GM23248 (cell line): ENCODE results near the gene PLPPR4. TPM values are rescaled to one million over a fixed set of nuclear protein-coding genes. Genes with fewer than 3 reads are reported as not detected.

Experiments used
- DNase-seq: peaks from one replicate; pipeline ENCODE4 v3.0.0-alpha.2; 2015
- H2AFZ ChIP-seq: fragments of 200-600 bp; sonication (generic); 2 replicates; pipeline ENCODE4 v1.6.1; 2016; ENCODE audit warnings: antibody characterized with exemption
- H3F3A ChIP-seq: fragments of 200-600 bp; sonication (generic); 2 replicates; pipeline ENCODE4 v1.6.1; 2016; ENCODE audit warnings: mild to moderate bottlenecking, antibody characterized with exemption, mixed run types; ENCODE audit not compliant: insufficient read depth
- H3K27ac ChIP-seq: fragments of 200-600 bp; sonication (generic); 2 replicates; pipeline ENCODE4 v1.5.1; 2016; ENCODE audit warnings: mild to moderate bottlenecking
- H3K27me3 ChIP-seq: fragments of 200-600 bp; sonication (generic); replicated peaks from 2 replicates; pipeline ENCODE4 v1.6.1; 2016; ENCODE audit warnings: mild to moderate bottlenecking; ENCODE audit not compliant: insufficient read depth
- H3K36me3 ChIP-seq: fragments of 200-600 bp; sonication (generic); 2 replicates; pipeline ENCODE4 v1.6.1; 2016; ENCODE audit warnings: low read depth, mild to moderate bottlenecking
- H3K4me1 ChIP-seq: fragments of 200-600 bp; sonication (generic); 2 replicates; pipeline ENCODE4 v1.6.1; 2016; ENCODE audit warnings: mild to moderate bottlenecking; ENCODE audit not compliant: insufficient read depth
- H3K4me2 ChIP-seq: fragments of 200-600 bp; sonication (generic); one replicate; pipeline ENCODE4 v1.6.1; 2016; ENCODE audit warnings: mild to moderate bottlenecking; ENCODE audit not compliant: unreplicated experiment
- H3K4me3 ChIP-seq: fragments of 200-600 bp; sonication (generic); 2 replicates; pipeline ENCODE4 v1.5.1; 2016; ENCODE audit warnings: mild to moderate bottlenecking
- H3K79me2 ChIP-seq: fragments of 200-600 bp; sonication (generic); 2 replicates; pipeline ENCODE4 v1.6.1; 2016; ENCODE audit warnings: mild to moderate bottlenecking; ENCODE audit not compliant: insufficient read depth
- H3K9ac ChIP-seq: fragments of 200-600 bp; sonication (generic); 2 replicates; pipeline ENCODE4 v1.6.1; 2016; ENCODE audit warnings: mild to moderate bottlenecking
- H3K9me2 ChIP-seq: fragments of 200-600 bp; sonication (generic); 2 replicates; pipeline ENCODE4 v1.6.1; 2016; ENCODE audit warnings: mixed run types, mild to moderate bottlenecking, moderate library complexity; ENCODE audit not compliant: insufficient read depth
- H3K9me3 ChIP-seq: fragments of 200-600 bp; sonication (generic); one replicate; pipeline ENCODE4 v1.6.1; 2017; ENCODE audit warnings: low read depth
- H4K20me1 ChIP-seq: fragments of 200-600 bp; sonication (generic); 2 replicates; pipeline ENCODE4 v1.6.0; 2016; ENCODE audit not compliant: insufficient read depth
- EZH2 ChIP-seq: fragments of 200-600 bp; sonication (generic); IDR thresholded peaks from 2 replicates; pipeline ENCODE4 v1.6.1; 2018; ENCODE audit warnings: antibody characterized with exemption, mild to moderate bottlenecking; ENCODE audit not compliant: insufficient read depth, poor library complexity, severe bottlenecking
- EZH2phosphoT487 ChIP-seq: fragments of 200-600 bp; sonication (generic); IDR thresholded peaks from 2 replicates; pipeline ENCODE4 v1.6.1; 2018; ENCODE audit warnings: antibody characterized with exemption, moderate library complexity, mild to moderate bottlenecking, low read depth; ENCODE audit not compliant: insufficient read depth
- WGBS, 2 experiments: methylation state at CpG; one replicate each; pipeline ENCODE4 v1.1.6; 2015 to 2017; ENCODE audit warnings: low lambda C conversion rate in 2 of 2, low coverage in 1 of 2; ENCODE audit errors: missing lambda C conversion rate in 2 of 2; 5-methylcytosine and 5-hydroxymethylcytosine counted together
- in situ Hi-C: fragments of 300-500 bp; cut with MboI; formaldehyde crosslinking; loops from 2 replicates; pipeline ENCODE4 v1.15.0; 2020
- polyA plus RNA-seq: library from polyadenylated mRNA; unstranded; fragments of >200 nt; fragmentation: Nextera tagmentation; extraction: Ambion mirVana; gene quantifications from 2 replicates; pipeline ENCODE4 v1.2.1, GENCODE V29; 2016
- total RNA-seq: library from RNA; depleted of rRNA; stranded (reverse); fragments of >200 nt; shearing (Covaris generic); gene quantifications from 2 replicates; pipeline ENCODE4 v1.2.3, GENCODE V29; 2014

Gene PLPPR4
- total and polyA plus RNA-seq, 2 experiments from 2014 or later = 0.79 to 1.7 TPM

DNA sequence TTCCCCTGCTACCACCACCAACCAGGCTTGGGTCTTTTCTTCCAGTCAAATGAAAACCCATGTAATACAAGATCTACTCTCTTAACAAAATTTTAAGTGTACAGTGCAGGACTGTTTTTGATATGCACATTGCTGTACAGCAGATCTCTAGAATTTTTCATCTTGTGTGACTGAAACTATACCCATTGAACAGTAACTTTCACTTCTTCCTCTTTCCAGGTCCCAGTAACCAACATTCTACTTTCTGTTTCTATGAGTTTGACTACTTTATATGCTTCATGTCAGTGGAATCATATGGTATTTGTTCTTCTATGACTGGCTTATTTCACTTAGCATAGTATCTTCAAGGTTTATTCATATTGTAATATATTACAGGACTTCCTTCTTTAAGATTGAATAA, 45.3 kb upstream of the PLPPR4 start:
- H4K20me1 ChIP-seq = no peaks in the 10 kb centered on the region
- H3K79me2 ChIP-seq = no peaks in the 10 kb centered on the region
- no peak overlapping the region for H3K27ac ChIP-seq
- no peak overlapping the region for H3K4me2 ChIP-seq
- no peaks in the 10 kb centered on the region for H3K9me2 ChIP-seq
- no peak overlapping the region for H3K4me3 ChIP-seq
- H3K9me3 ChIP-seq = peaks cover 7% of the 10 kb centered on the region
- H2AFZ ChIP-seq = no peak overlapping the region
- H3K9ac ChIP-seq = no peak overlapping the region
- H3K27me3 ChIP-seq = 0 out of 2 replicates have a peak, but pooled peaks cover 4% of the 10 kb centered on the region
- in situ Hi-C loops = no loop called here
- TF ChIP-seq EZH2phosphoT487 (no peak), EZH2 (no peak)
- no peak for DNase-seq
- no peaks in the 10 kb centered on the region for H3K4me1 ChIP-seq
- H3K36me3 ChIP-seq = no peaks in the 10 kb centered on the region
- H3F3A ChIP-seq = no peaks in the 10 kb centered on the region

DNA sequence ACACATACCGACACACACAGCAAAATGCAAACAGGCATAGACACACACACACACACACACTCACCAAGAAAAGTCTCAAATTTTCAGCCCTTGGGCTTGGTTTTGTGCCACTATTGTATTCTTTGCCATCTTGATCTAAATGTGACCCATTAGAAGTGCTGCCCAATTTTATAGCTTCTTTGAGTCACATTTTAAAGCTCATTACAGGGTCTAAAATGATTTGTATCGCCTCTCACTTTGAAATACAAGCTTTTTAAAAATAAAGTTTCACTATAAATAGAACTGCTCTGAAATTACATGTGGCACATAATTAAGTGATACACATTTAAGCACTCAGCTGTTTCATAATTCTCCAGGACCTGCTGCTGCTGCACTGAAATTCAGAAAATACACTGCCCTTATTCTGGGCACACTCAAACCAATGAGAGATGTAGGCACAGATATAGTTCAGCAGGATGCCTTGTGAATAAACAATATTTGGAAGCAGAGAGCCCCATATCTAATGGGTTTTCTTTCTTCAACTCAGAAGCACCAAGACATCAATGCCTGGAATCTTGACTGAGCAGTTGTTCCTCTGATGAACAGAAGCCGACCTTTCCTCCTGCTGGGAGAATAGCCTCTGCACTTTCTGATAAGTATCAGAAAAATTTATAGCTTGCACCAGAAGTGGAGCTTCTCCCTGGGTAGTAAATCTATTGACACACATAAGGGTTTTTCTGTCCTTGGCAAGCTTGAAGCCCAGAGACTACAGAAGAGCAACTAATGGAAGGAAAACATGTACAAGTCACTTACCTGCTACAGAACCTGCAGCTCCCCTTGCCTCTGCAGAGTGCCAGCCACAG, 37.0 kb upstream of the PLPPR4 start:
- no peak overlapping the region for H3K27ac ChIP-seq
- no peaks in the 10 kb centered on the region for H3K9me2 ChIP-seq
- H2AFZ ChIP-seq = no peak overlapping the region
- no peaks in the 10 kb centered on the region for H3F3A ChIP-seq
- no peaks in the 10 kb centered on the region for H3K36me3 ChIP-seq
- in situ Hi-C loops = no loop called here
- no peaks in the 10 kb centered on the region for H3K79me2 ChIP-seq
- 36 to 45% methylated on average over 3 of the region's 3 CpGs for WGBS, 2 experiments
- no peak overlapping the region for H3K4me2 ChIP-seq
- TF ChIP-seq EZH2phosphoT487 (no peak), EZH2 (no peak)
- DNase-seq = no peak
- no peak overlapping the region for H3K4me3 ChIP-seq
- H3K4me1 ChIP-seq = no peaks in the 10 kb centered on the region
- H3K27me3 ChIP-seq = 0 out of 2 replicates have a peak, but pooled peaks cover 2% of the 10 kb centered on the region
- no peaks in the 10 kb centered on the region for H4K20me1 ChIP-seq
- H3K9me3 ChIP-seq = no peaks in the 10 kb centered on the region
- no peak overlapping the region for H3K9ac ChIP-seq

DNA sequence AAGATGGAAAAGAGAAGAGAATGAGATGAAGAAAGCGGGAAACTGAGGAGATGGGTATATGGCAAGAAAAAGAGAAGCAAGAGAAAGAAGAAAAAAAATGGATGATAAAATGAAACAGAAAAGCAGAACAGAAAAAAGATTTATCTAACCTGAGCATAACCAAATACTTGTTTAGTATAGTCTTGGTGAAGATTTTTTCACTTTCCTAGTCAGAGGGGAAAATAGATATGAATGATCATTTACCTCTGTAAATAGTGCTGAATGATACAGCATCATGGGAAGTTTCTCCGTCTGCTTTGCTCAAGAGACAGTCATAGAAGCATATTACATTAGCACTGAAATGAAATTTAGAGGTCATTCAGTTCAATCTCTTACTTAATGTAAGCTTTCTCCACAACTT, 36.1 kb upstream of the PLPPR4 start:
- TF ChIP-seq EZH2 = no peak
- no peak for TF ChIP-seq EZH2phosphoT487
- 0 out of 2 replicates have a peak, but pooled peaks cover 2% of the 10 kb centered on the region for H3K27me3 ChIP-seq
- WGBS, 2 experiments = 74 to 78% methylated on average over 1 of the region's 2 CpGs
- no peak overlapping the region for H3K4me2 ChIP-seq
- H3K9me3 ChIP-seq = no peaks in the 10 kb centered on the region
- H3K36me3 ChIP-seq = no peaks in the 10 kb centered on the region
- in situ Hi-C loops = no loop called here
- no peaks in the 10 kb centered on the region for H4K20me1 ChIP-seq
- H3K9me2 ChIP-seq = no peaks in the 10 kb centered on the region
- H3K27ac ChIP-seq = no peak overlapping the region
- no peaks in the 10 kb centered on the region for H3K79me2 ChIP-seq
- H3F3A ChIP-seq = no peaks in the 10 kb centered on the region
- H3K9ac ChIP-seq = no peak overlapping the region
- no peaks in the 10 kb centered on the region for H3K4me1 ChIP-seq
- no peak for DNase-seq
- H2AFZ ChIP-seq = no peak overlapping the region
- H3K4me3 ChIP-seq = no peak overlapping the region

DNA sequence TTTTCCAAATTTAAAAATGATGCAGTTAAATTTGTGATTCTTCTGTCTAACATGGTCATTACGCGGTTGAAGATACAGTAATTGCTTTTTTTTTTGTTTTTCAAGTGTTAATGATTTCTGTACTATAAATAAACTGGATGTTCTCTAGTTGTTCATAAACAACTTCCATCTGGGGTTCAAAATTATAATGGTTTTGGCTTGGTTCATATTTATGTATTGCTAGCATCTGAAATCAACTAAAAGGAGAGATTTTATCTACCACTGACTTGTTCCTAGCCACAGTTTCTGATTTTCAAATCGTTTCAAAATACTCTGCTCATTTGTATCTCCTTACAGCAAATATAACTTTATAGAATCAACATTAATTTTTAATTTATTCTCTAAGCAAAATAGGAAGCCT, 35.2 kb upstream of the PLPPR4 start:
- H3K4me2 ChIP-seq = no peak overlapping the region

More for the DNA sequence above, 35.2 kb upstream of the PLPPR4 start:
- Histone ChIP-seq H3K4me3 (no peak overlapping the region), H4K20me1 (no peaks in the 10 kb centered on the region), H3K4me1 (no peaks in the 10 kb centered on the region), H3K9me3 (no peaks in the 10 kb centered on the region), H3K27ac (no peak overlapping the region), H3K27me3 (0 out of 2 replicates have a peak, but pooled peaks cover 2% of the 10 kb centered on the region), H3F3A (no peaks in the 10 kb centered on the region), H3K79me2 (no peaks in the 10 kb centered on the region), H3K36me3 (no peaks in the 10 kb centered on the region), H3K9me2 (no peaks in the 10 kb centered on the region), H3K9ac (no peak overlapping the region), H2AFZ (no peak overlapping the region)
- 4 to 10% methylated on average over 3 of the region's 3 CpGs for WGBS, 2 experiments
- TF ChIP-seq EZH2phosphoT487 = no peak
- no peak for TF ChIP-seq EZH2
- no peak for DNase-seq
- in situ Hi-C loops = no loop called here
